ENCODE data around the gene CCDC60.

The CCDC60 gene

GRCh38 chr12:119546340-119546739 is 211.8 kb downstream of the CCDC60 start:
- DNase-seq (ENCODE audit: low read depth), result no peak

GRCh38 chr12:119547001-119547400 is 212.5 kb downstream of the CCDC60 start:
- DNase-seq (ENCODE audit: low read depth), result no peak

GRCh38 chr12:119556854-119557253 is 222.3 kb downstream of the CCDC60 start:
- no peak for DNase-seq (ENCODE audit: low read depth)

- DNase-seq (ENCODE audit: low read depth), result no peak
Measured at GRCh38 chr12:119565404-119565803, 230.9 kb downstream of the CCDC60 start.

- no peak for DNase-seq (ENCODE audit: low read depth)
Measured at GRCh38 chr12:119570771-119571170, 236.2 kb downstream of the CCDC60 start.

GRCh38 chr12:119573086-119573485 is 238.6 kb downstream of the CCDC60 start:
- DNase-seq (ENCODE audit: low read depth), result no peak

GRCh38 chr12:119574255-119574654 is 239.7 kb downstream of the CCDC60 start:
- DNase-seq (ENCODE audit: low read depth), result no peak

GRCh38 chr12:119576118-119576810 is 241.7 kb downstream of the CCDC60 start:
- no peak for DNase-seq (ENCODE audit: low read depth)

- no peak for DNase-seq (ENCODE audit: low read depth)
Measured at GRCh38 chr12:119576915-119577314, 242.4 kb downstream of the CCDC60 start.

GRCh38 chr12:119578112-119578511 is 243.6 kb downstream of the CCDC60 start:
- no peak for DNase-seq (ENCODE audit: low read depth)

GRCh38 chr12:119589097-119589496 is 254.6 kb downstream of the CCDC60 start:
- no peak for DNase-seq (ENCODE audit: low read depth)

GRCh38 chr12:119589634-119590033 is 255.1 kb downstream of the CCDC60 start:
- DNase-seq (ENCODE audit: low read depth), result no peak

Data from stimulated activated CD8-positive, alpha-beta memory T cell treated with anti-CD3 and anti-CD28 coated beads, Interleukin-15, amount 100 ng/mL, for 24 hours (primary cell).